RWPE1 (cell line): ENCODE results near the gene NCKAP5.

Source experiments
- CTCF ChIA-PET: fragments of 350-600 bp; sonication (Branson Sonifier 250); formaldehyde crosslinking; extraction: SDS; loops from one replicate; lab custom pipeline; 2021; lab: Yijun Ruan, JAX
- POLR2A ChIA-PET: fragments of 400-600 bp; formaldehyde crosslinking; extraction: SDS; loops from one replicate; lab custom pipeline; 2020; ENCODE audit warnings: antibody characterized with exemption; ENCODE audit not compliant: low non-redundant PET; lab: Yijun Ruan, JAX
- DNase-seq: peaks from one replicate; pipeline ENCODE4 v3.0.0; 2012; ENCODE audit warnings: low spot score
- H3K27ac ChIP-seq: fragments of 450-650 bp; 2 replicates; pipeline ENCODE4 v1.5.1; 2017
- TF ChIP-seq, protein P1 (sequence below): fragments of 450-650 bp; conservative IDR thresholded peaks from 2 replicates; pipeline ENCODE4 v1.5.1; 2017; ENCODE audit warnings: low read depth, mild to moderate bottlenecking

The NCKAP5 gene

DNA sequence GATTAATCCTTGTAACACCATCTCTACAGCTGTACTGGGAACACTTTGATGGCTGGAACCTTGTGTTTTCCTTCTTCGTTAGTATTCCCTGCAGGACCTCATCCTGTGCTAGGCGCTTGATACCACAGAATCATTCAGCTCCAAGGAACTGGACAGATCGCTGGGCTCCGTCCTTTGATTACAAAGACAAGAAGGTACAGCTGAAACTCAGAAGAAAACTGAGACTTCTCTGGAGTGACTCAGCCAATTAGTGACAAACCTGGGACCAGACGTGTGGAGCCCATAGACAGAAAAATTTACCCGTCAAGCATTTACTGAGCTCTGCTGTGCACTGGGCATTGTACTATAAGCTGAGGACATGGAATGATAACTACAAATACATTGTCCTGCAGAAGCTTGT, 67.3 kb downstream of the NCKAP5 start:
- H3K27ac ChIP-seq = no peak overlapping the region
- TF ChIP-seq, protein P1, sequence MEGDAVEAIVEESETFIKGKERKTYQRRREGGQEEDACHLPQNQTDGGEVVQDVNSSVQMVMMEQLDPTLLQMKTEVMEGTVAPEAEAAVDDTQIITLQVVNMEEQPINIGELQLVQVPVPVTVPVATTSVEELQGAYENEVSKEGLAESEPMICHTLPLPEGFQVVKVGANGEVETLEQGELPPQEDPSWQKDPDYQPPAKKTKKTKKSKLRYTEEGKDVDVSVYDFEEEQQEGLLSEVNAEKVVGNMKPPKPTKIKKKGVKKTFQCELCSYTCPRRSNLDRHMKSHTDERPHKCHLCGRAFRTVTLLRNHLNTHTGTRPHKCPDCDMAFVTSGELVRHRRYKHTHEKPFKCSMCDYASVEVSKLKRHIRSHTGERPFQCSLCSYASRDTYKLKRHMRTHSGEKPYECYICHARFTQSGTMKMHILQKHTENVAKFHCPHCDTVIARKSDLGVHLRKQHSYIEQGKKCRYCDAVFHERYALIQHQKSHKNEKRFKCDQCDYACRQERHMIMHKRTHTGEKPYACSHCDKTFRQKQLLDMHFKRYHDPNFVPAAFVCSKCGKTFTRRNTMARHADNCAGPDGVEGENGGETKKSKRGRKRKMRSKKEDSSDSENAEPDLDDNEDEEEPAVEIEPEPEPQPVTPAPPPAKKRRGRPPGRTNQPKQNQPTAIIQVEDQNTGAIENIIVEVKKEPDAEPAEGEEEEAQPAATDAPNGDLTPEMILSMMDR = no peak
- no peak for DNase-seq
- CTCF ChIA-PET = no interaction called here
- POLR2A ChIA-PET = no interaction called here

DNA sequence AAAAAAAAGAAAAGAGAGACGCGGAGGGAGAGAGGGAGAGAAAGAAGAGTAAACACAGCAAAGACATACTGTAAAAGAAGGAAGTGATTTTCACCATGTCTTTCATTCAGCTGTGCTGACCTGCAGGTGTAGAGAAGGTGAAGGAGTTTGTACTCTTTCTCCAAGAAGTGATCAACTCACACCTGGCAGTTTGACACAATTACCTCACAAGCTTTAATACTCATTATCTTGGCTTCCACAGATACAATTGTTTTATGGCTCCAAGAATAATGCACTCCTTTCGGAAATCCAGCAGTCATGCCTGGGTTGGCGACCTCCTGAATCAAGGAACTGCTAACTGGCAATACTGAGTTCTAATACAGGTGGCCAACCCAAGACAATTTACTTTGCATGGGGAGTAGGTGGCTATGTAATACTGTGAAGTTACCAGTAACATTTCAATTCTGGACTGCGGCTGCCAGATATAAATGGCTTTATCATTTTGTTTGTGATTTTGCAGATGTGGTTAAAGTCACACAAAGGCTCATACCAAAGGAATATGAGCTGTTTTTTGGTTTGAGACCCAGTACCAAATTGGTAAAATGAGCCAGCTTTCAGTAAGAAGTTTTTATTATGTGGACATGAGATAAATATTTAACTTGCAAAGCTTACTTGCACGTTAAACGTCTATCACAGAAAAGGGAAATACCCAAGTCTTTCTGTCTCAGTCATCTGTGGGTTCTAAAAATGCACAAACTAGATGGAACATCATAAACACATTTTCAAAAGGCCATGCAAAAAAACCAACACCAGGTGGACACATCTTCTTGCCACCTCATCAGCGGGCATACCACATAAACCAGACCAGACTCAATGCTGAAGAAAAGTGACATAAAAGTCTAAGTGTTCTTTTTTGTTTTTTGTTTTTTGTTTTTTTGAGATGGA, 69.3 kb downstream of the NCKAP5 start:
- no peak for DNase-seq
- ChIA-PET POLR2A (no interaction called here), CTCF (no interaction called here)
- TF ChIP-seq, protein P1 = no peak
- peak overlapping the region; percentile 68 for H3K27ac ChIP-seq

DNA sequence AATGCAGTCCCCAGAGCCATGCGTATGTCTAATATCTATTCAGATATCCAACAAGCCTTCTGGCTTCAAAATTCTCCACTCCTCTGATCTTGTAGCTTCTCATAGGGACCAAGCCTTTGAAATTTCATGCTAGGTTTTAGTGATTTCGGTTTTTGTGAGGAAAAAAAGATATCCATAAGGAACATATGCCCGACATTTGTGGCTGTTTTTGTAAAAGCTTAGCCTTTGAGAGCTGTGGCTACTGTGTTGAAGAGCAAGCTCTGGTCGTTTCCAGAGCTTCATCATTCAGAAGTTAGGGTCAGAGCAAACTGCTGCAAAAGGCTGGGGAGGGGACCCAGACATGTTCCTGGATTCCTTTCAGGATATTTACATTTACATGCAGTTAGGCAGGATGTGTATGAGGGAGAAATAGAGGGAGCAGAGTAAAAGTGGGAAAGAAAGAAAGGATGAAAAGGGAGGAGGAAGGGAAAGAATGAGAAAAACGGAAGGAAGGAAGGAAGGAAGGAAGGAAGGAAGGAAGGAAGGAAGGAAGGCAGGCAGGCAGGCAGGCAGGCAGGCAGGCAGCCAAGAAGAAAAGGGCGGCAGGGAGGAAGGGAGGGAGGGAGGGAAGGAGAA, 70.2 kb downstream of the NCKAP5 start:
- TF ChIP-seq, protein P1 = no peak
- POLR2A ChIA-PET = no interaction called here
- no peak overlapping the region for H3K27ac ChIP-seq
- CTCF ChIA-PET = no interaction called here
- DNase-seq = no peak

- DNase-seq = no peak
- H3K27ac ChIP-seq = no peak overlapping the region
- ChIA-PET CTCF (no interaction called here), POLR2A (no interaction called here)
- TF ChIP-seq, protein P1 = no peak
These were observed 70.9 kb downstream of the NCKAP5 start for GRCh38 chr2:133497270-133497893.

- CTCF ChIA-PET = interaction anchor here (0.6 kb wide), 1 partner anchor 1717 kb away, joined by 3 read pairs; no protein-coding TSS in a partner anchor
- H3K27ac ChIP-seq = no peak overlapping the region
- DNase-seq = no peak
- TF ChIP-seq, protein P1 = no peak
- POLR2A ChIA-PET = no interaction called here
These were observed 71.6 kb downstream of the NCKAP5 start for GRCh38 chr2:133496501-133497269.

- no peak for DNase-seq
- POLR2A ChIA-PET = no interaction called here
- TF ChIP-seq, protein P1 = no peak
- no peak overlapping the region for H3K27ac ChIP-seq
- CTCF ChIA-PET = no interaction called here
These were observed 73.0 kb downstream of the NCKAP5 start for GRCh38 chr2:133495226-133495625.
